ENCODE results near the gene MCUB.
"Not testable (repeated sequence)": the region's sequence is repeated elsewhere in the genome, so short reads cannot be mapped to it uniquely, and the experiment has no call there.

The MCUB gene

GRCh38 chr4:109631532-109632108 is 71.6 kb downstream of the MCUB start:
- DNase-seq, result no peak

DNA sequence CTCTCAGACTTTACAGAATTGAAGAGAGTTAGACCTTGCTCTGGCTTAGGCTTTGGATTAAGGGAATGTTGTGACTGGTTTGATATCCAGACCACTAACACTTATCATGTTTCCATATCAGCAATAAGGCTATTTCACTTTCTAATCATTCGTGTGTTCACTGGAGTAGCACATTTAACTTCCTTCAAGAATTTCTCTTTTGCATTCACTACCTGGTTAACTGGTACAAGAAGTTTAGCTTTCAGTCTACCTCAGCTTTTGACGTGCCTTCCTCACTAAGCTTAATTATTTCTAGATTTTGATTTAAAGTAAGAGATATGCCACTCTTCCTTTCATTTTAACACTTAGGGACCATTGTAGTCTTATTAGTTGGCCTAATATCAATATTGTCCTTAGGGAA is 80.6 kb downstream of the MCUB start:
- no peak for DNase-seq

- no peak for DNase-seq
These were observed 86.0 kb downstream of the MCUB start for GRCh38 chr4:109645874-109646710.

- DNase-seq, result peak; percentile 83
These were observed 88.4 kb downstream of the MCUB start for GRCh38 chr4:109648266-109648996.

DNA sequence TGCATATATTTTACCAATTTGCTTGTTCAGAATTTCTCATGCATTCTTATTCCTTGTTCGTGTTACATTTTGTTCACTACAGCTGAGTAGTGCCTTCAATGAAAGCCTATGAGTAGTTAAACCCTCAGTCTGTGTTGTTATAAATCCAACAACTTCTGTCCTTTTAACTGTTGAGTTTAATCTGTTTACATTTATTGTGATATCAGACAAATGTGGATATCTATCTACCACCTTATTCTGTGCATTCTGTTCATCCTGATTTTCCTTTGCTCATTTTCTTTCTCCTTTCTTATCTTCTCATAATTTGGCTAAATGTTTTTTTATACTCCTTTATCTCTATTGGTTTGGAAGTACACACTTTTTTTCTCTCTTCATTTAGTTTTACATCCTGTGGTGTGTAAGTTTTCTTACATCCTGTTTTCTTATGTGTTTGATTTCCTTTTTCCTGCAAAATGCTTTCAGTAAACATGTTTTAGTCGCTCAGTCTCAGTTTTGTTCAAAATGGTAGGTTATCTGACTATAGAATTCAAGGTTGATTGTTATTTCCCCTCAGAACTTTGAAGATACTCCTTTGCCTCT is 89.0 kb downstream of the MCUB start:
- peak; percentile 18 for DNase-seq

DNA sequence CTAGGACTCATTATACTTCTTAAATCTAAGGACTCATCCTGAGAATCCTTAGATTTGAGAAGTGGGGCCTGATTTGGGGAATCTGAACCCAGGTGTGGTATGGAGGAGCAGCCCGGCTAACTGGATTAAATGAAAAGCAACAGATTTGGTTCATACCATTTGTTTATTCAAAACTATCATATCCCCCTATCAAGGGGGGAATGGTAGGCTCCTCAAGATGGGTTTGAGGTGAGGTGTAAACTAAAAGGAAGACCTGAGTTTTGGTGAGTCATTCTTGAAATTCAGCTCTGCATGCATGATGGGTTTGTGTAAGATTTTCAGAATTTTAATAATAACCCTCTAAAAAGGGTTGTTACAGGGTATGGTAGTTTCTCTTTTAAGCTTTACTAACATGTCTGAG is 89.8 kb downstream of the MCUB start:
- DNase-seq, result peak; percentile 85

DNA sequence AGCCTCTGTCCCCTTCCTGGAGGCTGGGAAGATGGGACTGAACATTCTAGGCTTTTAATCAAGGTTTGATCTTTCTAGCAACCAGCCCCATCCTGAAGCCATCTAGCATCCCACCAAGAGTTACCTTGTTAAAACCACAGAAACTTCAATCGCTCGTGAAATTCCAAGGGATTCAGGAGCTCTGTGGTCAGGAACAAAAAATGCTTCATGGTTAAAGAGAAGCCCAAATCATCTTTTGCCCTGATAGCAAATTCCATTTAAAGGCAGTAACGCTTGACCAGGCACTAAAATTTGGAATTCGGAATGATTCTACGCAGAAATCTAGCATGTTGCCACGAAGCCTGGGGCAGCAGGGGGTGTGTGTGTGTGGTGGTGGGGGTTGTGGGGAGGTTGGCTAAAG is 95.3 kb downstream of the MCUB start:
- no peak for DNase-seq

DNA sequence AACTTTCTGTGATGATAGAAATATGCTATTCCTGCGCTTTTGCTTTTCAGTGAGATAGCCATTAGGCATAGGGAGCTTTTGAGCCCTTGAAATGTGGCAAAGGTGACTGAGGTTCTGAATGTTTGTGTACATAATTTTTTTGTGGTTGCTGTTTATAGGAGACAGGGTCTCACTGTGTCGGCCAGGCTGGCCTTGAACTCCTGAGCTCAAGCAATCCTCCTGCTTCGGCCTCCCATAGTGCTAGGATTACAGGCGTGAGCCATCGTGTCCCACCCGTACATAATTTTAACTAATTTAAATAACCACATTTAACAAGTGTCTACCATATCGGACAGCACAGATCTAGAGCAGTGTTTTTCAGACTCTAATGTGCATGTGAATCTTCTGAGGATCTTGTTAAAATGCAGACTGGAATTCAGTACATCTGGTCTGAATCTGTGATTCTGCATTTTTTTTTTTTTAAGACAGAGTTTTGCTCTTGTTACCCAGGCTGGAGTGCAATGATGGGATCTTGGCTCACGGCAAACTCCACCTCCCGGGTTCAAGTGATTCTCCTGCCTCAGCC is 97.9 kb downstream of the MCUB start:
- DNase-seq, result no peak

DNA sequence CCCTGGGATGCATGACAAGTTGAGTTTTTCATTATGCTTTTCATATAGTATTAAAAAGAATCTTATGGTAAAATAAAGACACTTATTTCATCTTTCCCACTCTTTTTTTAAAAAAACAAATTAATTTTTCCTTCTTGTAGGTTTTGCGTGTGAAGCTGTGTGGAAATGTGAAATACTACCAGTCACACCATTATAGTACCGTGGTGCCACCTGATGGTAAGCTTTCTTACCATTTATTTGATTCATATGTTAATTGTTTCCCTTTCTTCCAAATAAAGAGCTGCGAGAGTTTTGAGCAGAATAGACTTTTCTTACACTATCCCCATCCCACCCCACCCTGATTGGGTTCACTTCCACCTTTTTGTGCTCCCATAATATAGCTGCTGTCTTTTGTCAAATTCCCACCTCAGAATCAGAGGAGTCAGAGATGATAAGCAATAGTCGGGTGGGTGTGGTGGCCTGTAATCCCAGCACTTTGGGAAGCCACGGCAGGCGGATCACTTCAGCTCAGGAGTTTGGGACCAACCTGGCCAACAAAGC is 98.9 kb downstream of the MCUB start:
- peak; percentile 19 for DNase-seq

DNA sequence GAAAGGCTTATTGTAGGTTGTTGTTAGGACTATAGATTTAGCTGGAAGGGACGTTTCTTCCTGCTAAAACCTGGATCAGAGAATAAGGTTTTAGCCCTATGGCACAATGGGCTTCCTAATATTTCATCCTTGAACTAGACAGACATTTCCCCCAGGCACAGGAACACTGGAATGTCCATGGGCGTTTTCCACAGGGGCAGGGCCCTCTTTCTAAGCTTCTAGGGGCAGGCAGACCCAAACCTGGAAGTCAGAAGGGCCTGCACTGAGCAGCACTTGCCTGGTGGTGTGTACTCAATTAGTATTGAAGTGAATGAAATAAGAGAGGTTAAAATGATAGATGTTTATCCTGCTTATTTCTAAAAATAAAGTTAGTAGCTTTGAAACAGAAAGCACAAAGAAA is 102.1 kb downstream of the MCUB start:
- no peak for DNase-seq

DNA sequence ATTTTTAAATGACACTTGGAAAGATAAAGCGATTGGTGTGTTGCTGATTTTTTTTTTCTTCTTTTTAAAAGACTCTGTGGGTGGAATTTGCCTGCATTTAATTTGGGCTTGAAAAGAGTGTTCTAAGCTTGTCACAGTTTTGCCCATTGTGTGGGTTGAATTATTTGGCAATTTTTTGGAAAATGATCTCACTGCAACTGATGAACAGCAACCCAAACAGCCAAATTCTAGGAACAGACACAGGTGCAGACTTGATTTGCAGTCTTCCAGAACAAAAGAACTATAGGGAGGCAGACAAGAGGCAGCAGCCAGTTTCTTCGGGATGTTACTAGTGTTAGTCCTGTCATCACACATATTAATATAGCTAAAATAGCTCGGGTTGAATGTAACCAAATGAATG is 102.7 kb downstream of the MCUB start:
- DNase-seq, result no peak

- no peak for DNase-seq
These were observed 105.9 kb downstream of the MCUB start for GRCh38 chr4:109665783-109666485.

DNA sequence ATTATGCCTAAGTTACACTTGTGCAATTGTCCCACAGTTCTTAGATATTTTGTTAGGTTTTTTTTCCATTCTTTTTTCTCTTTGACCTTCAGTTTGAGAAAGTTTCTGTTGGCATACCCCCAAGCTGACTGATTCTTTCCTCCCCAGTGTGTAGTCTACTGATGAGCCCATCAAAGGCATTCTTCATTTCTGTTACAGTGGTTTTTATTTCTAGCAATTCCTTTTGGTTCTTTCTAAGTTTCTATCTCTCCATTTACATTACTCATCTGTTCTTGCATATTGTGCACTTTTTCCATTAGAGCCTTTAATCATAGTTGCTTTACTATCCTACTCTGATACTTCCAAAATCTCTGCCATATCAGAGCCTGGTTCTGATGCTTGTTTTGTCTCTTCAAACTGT is 111.3 kb downstream of the MCUB start:
- no peak for DNase-seq

GRCh38 chr4:109672169-109672930 is 112.3 kb downstream of the MCUB start:
- DNase-seq, result no peak

- no peak for DNase-seq
These were observed 113.3 kb downstream of the MCUB start for GRCh38 chr4:109673303-109673702.

GRCh38 chr4:109675181-109675580 is 115.1 kb downstream of the MCUB start:
- DNase-seq, result peak; percentile 16

- no peak for DNase-seq
These were observed 115.8 kb downstream of the MCUB start for GRCh38 chr4:109675843-109676242.

GRCh38 chr4:109676886-109677285 is 116.8 kb downstream of the MCUB start:
- no peak for DNase-seq

DNA sequence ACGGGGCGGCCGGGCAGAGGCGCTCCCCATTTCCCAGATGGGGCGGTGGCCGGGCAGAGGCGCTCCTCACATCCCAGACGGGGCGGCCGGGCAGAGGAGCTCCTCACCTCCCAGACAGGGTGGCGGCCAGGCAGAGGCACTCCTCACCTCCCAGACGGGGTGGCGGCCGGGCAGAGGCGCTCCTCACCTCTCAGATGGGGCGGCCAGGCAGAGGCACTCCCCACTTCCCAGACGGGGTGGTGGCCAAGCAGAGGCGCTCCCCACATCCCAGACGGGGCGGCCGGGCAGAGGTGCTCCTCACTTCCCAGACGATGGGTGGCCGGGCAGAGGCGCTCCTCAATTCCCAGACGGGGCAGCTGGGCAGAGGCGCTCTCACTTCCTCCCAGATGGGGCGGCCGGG is 118.4 kb downstream of the MCUB start:
- DNase-seq, result not testable (repeated sequence)

GRCh38 chr4:109678925-109679324 is 118.9 kb downstream of the MCUB start:
- DNase-seq, result not testable (repeated sequence)

DNA sequence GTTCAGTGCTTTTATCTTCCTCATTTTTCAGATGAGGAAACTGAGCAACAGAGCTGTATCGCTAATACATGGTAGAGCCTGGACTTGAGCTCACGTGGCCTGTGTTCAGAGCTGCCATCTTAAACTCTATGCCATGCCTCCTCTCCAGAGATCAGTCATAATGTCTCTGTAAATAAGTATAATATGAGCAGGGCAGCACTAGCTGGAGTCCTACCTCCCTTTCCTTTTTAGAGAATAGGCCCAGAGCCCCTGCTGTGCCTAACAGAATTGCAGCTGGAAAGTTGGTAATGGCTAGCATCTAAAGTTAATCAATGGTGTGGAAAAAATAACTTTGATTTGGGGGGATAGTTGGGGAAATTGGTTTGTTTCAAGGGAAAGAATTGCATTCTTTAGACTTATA is 122.8 kb downstream of the MCUB start:
- DNase-seq, result no peak
